22Rv1 (cell line): ENCODE results near the gene LRRC8D.

Experiments
- CTCF ChIP-seq: fragments of 450-650 bp; IDR thresholded peaks from 2 replicates; pipeline ENCODE4 v1.5.1; 2017; ENCODE audit warnings: mild to moderate bottlenecking
- ZFX ChIP-seq: fragments of 450-650 bp; IDR thresholded peaks from 2 replicates; pipeline ENCODE4 v1.6.1; 2017; ENCODE audit warnings: antibody characterized with exemption, borderline replicate concordance

GRCh38 chr1:89821322-89822108, 683 bp downstream of the LRRC8D start:
- no peak for TF ChIP-seq CTCF
- no peak for TF ChIP-seq ZFX
